Prostate gland (tissue), 2 donors: ENCODE measurements around the gene RANGAP1. TPM values are rescaled to one million over a fixed set of nuclear protein-coding genes. Genes with fewer than 3 reads are reported as not detected.

Source experiments
- DNase-seq: peaks from one replicate; pipeline ENCODE4 v3.0.0-alpha.2; 2019; ENCODE audit warnings: low spot score
- H3K27ac ChIP-seq, 2 donors: fragments of 200-600 bp; sonication (generic); 2 replicates each; pipeline ENCODE4 v1.5.1; 2017 to 2019
- H3K27me3 ChIP-seq: fragments of 200-600 bp; sonication (generic); replicated peaks from 2 replicates; pipeline ENCODE4 v1.5.1; 2019; ENCODE audit not compliant: insufficient read depth
- H3K36me3 ChIP-seq, 2 donors: fragments of 200-600 bp; sonication (generic); 1 replicate in 1 of 2; 2 replicates in 1 of 2; pipeline versions ENCODE4 v1.5.1 to v1.8.1; 2017 to 2019
- H3K4me1 ChIP-seq: fragments of 200-600 bp; sonication (generic); replicated peaks from 2 replicates; pipeline ENCODE4 v1.5.1; 2019
- H3K4me3 ChIP-seq, 2 donors: fragments of 200-600 bp; sonication (generic); 2 replicates each; pipeline ENCODE4 v1.5.1; 2017 to 2019
- H3K9me3 ChIP-seq: fragments of 200-600 bp; sonication (generic); 2 replicates; pipeline ENCODE4 v1.5.1; 2017
- POLR2A ChIP-seq: fragments of 450-650 bp; IDR thresholded peaks from one replicate; pipeline ENCODE4 v1.6.1; 2016; ENCODE audit warnings: antibody characterized with exemption, mild to moderate bottlenecking
- POLR2AphosphoS5 ChIP-seq: sonication (generic); formaldehyde crosslinking; IDR thresholded peaks from one replicate; pipeline ENCODE4 v1.6.1; 2017; ENCODE audit warnings: antibody characterized with exemption
- WGBS: methylation state at CpG from one replicate; pipeline ENCODE4 v1.1.5; 2018; 5-methylcytosine and 5-hydroxymethylcytosine counted together
- intact Hi-C: fragments of 100-400 bp; cut with DNase I; formaldehyde crosslinking; loops from one replicate; pipeline ENCODE4 v1.14.2; 2022
- total RNA-seq, 2 donors: library from RNA; depleted of rRNA; stranded (reverse); fragments of >200 nt; gene quantifications; one replicate each; pipeline ENCODE4 v1.1.0, GENCODE V29; 2016
- TF ChIP-seq, protein P1 (sequence below), 4 experiments: fragments of 200-600 bp in 2 of 4; fragments of 450-650 bp in 2 of 4; sonication (generic) in 2 of 4; IDR thresholded peaks; 1 replicate in 3 of 4; 2 replicates in 1 of 4; pipeline ENCODE4 v1.5.1; 2016 to 2019; ENCODE audit warnings: antibody characterized with exemption in 4 of 4, mild to moderate bottlenecking in 2 of 4, moderate library complexity in 2 of 4

The RANGAP1 gene
- total RNA-seq, 2 donors from 2014 or later, result 47.8 to 127 TPM

GRCh38 chr22:41308544-41308947 is 22.6 kb upstream of the RANGAP1 start:
- H3K27ac ChIP-seq, result no peak overlapping the region

DNA sequence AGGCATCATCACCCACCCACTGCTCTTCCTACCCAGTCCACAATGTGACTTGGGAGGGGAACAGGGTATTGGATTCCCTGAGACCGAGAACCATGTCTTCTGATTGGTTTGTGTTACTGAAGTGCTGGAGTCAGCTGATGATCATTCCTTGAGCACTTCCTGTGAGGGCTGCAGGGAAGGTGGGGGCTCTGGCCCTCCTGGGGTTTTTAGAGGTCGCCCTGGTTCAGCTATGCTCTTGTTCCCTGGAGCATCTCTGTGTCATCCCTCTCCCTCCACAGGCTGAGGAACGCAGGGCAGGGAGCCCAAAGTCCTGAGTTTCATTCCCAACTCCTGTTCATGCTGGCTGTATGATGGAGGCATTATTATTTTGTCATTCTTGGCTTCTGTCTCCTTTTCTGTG is 22.1 kb upstream of the RANGAP1 start:
- 50% methylated on average over 3 of the region's 3 CpGs for WGBS

More at GRCh38 chr22:41308544-41308947, 22.6 kb upstream of the RANGAP1 start:
- intact Hi-C loops, result loop anchor here (10.0 kb wide), 1 partner anchor 216 kb away; no protein-coding TSS in a partner anchor
- TF ChIP-seq, protein P1, sequence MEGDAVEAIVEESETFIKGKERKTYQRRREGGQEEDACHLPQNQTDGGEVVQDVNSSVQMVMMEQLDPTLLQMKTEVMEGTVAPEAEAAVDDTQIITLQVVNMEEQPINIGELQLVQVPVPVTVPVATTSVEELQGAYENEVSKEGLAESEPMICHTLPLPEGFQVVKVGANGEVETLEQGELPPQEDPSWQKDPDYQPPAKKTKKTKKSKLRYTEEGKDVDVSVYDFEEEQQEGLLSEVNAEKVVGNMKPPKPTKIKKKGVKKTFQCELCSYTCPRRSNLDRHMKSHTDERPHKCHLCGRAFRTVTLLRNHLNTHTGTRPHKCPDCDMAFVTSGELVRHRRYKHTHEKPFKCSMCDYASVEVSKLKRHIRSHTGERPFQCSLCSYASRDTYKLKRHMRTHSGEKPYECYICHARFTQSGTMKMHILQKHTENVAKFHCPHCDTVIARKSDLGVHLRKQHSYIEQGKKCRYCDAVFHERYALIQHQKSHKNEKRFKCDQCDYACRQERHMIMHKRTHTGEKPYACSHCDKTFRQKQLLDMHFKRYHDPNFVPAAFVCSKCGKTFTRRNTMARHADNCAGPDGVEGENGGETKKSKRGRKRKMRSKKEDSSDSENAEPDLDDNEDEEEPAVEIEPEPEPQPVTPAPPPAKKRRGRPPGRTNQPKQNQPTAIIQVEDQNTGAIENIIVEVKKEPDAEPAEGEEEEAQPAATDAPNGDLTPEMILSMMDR (IDR thresholded peaks at IDR 0.05), result no peak
- no peak for TF ChIP-seq POLR2A
- no peak for TF ChIP-seq POLR2AphosphoS5
- no peak for DNase-seq
- Histone ChIP-seq H3K4me3 (no peak overlapping the region), H3K36me3 (no peaks in the 10 kb centered on the region), H3K4me1 (no peaks in the 10 kb centered on the region), H3K9me3 (no peaks in the 10 kb centered on the region), H3K27me3 (no peaks in the 10 kb centered on the region)
- 79% methylated on average over 7 of the region's 7 CpGs for WGBS

DNA sequence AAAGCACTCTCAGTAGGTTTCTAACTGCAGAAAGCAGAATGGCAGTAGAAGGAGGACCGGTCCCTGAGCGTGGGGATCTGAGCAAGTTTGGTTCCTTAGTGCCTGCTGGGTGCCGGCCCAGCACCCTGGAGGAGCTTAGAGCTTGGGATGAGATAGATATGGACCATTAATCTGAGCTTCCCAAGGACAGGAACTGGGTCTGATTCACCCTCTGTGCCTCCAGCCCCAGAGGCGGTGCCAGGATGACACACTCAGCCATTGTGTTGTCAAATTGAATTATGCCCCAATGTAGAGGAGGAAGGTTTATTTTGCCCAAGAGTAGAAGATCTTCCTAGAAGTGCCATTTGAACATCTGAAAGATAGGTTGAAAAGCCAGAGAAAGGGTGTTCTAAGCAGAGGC is 19.7 kb upstream of the RANGAP1 start:
- WGBS, result 80% methylated on average over 4 of the region's 4 CpGs
- Histone ChIP-seq H3K4me3 (no peak overlapping the region), H3K4me1 (peaks cover 5% of the 10 kb centered on the region), H3K27ac (no peak overlapping the region), H3K27me3 (no peaks in the 10 kb centered on the region), H3K9me3 (no peaks in the 10 kb centered on the region), H3K36me3 (no peaks in the 10 kb centered on the region)
- intact Hi-C loops, result loop anchor here (10.0 kb wide), 1 partner anchor 219 kb away; no protein-coding TSS in a partner anchor
- no peak for DNase-seq
- TF ChIP-seq POLR2AphosphoS5, result no peak
- TF ChIP-seq POLR2A, result no peak
- TF ChIP-seq, protein P1 (IDR thresholded peaks at IDR 0.05), result no peak

More for the DNA sequence above, 22.1 kb upstream of the RANGAP1 start:
- Histone ChIP-seq H3K9me3 (no peaks in the 10 kb centered on the region), H3K4me1 (no peaks in the 10 kb centered on the region), H3K27me3 (no peaks in the 10 kb centered on the region), H3K27ac (no peak overlapping the region), H3K4me3 (no peak overlapping the region), H3K36me3 (no peaks in the 10 kb centered on the region)
- TF ChIP-seq POLR2A, result no peak
- TF ChIP-seq POLR2AphosphoS5, result no peak
- TF ChIP-seq, protein P1 (IDR thresholded peaks at IDR 0.05), result no peak
- DNase-seq, result no peak
- intact Hi-C loops, result loop anchor here (10.0 kb wide), 1 partner anchor 217 kb away; no protein-coding TSS in a partner anchor

- H3K4me3 ChIP-seq, result peak overlapping the region; percentile 89 to 95
- WGBS, result 5% methylated on average over 5 of the region's 5 CpGs
- H3K27ac ChIP-seq, result peak overlapping the region; percentile 63 to 90
- H3K4me1 ChIP-seq, result peaks cover 5% of the 10 kb centered on the region
- intact Hi-C loops, result loop anchor here (5.0 to 10.0 kb wide), 2 partner anchors 64 to 222 kb away; no protein-coding TSS in a partner anchor
- no peaks in the 10 kb centered on the region for H3K36me3 ChIP-seq
- DNase-seq, result no peak
- no peaks in the 10 kb centered on the region for H3K27me3 ChIP-seq
- TF ChIP-seq POLR2AphosphoS5, result no peak
- TF ChIP-seq POLR2A, result no peak
- TF ChIP-seq, protein P1 (IDR thresholded peaks at IDR 0.05), result no peak
- no peaks in the 10 kb centered on the region for H3K9me3 ChIP-seq
Observed at GRCh38 chr22:41302811-41303210, 16.8 kb upstream of the RANGAP1 start.
